ENCODE data around the gene DEFB132.

- TF ChIP-seq POLR2A (IDR thresholded peaks at IDR 0.05; ENCODE audit: low read length), result no peak
- no peak for TF ChIP-seq GATA1 (IDR thresholded peaks at IDR 0.05; ENCODE audit: low read depth, low read length)
Measured at GRCh38 chr20:259981-260380, 2.5 kb downstream of the DEFB132 start.
